CD1c-positive myeloid dendritic cell (primary cell): ENCODE data around the gene RIMS3.

ENCODE experiments used
- DNase-seq: peaks from one replicate; pipeline ENCODE4 v3.0.0-alpha.2; 2016; ENCODE audit errors: extremely low spot score

The RIMS3 gene

DNA sequence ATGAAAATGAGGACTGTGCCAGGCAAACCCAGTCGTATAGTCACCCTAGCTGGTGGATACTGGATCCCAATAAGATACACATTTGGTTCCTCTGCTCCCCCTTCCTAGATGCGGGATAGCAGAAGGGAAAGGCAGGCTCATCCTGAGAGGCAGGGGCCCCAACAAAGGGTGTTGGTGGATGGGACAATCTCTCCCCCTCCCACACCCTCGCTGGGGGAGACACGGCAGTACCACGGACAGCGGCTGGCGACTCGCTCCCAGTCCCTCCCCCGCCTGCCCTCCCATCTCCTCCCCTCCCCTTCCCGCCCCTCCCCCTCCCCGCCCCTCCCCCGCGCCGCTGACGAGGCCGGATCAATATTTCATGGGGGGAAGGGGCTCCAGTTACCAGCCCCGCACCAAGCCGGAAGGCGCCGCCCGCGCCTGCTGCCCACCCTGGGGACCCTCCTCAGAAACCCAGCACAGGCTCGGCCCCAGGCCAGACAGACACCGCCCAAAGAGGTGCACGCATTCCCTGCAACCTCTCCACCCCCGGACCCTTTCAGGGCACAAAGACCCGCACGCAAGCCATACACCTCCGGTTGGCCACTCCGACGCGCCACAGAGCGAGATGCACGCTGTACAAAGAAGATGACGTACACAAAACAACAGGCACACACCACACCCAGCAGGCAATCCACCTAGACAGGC is 11.5 kb downstream of the RIMS3 start:
- DNase-seq, result no peak

DNA sequence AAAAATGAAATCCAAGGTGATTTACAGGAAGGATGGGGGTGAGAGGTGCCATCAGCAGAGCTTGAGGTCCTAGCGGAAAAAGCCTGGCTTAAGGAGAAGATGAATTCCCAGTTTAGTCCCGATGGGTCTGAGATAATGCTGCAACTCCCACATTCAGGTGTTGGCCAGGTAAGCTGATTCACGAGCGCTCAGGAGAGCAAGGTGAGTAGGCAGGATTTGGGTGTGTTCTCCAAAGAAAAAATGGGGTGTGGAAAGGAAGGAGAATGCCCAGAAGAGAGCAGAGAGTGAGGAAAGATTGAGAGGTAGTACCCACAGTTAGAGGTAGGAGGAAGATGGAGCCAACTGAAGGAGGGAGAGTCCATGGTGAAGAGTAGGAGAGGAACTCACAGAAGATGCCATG is 12.5 kb downstream of the RIMS3 start:
- DNase-seq, result no peak

DNA sequence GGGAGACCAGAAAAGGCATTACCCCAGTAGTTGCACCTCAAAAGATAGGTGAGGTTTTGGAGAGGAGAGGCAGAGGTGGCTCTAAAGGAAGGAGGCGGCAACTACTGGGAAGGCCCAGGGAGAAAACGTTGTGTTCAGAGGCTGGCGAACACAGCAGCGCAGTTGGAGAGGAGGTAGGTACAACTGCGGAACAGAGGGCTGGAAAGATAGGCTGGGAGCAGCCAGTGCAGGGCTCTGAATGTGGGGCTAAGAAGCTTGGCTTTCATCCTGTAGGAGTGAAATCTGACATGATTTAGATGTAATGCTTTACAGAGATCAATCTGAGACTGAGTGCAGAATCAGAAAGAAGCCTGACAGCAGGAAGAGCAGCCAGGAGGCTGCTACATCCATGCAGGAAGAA is 13.0 kb downstream of the RIMS3 start:
- DNase-seq, result no peak

DNA sequence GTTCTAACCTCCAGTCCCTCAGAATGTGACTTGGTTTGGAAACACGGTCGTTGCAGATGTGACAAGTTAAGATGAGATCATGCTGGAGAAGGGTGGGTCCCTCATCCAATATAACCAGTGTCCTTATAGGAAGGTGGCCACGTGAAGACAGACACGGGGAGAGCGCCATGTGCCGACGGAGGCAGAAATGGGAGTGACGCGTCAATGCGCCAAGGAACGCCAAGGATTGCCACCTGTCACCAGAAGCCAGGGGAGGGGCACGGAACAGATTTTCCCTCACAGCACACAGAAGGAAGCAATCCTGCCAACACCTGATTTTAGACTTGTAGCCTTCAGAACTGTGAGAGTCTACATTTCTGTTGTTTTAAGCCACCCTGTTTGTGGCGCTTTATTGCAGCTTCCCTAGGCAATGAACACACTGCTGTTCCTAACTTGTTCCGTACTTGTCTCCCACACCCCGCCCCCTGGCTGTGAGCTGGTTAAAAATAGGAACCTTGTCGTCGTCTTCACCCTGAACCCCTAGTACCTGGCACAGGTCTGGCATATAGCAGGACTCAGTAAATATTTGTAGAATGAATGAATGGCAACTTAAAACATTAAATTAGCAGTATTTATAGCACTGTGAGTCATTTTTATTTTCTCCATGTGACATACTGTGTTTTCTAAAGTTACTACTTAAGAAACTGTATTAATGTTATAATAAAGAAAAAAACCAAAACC is 14.2 kb downstream of the RIMS3 start:
- DNase-seq, result no peak

DNA sequence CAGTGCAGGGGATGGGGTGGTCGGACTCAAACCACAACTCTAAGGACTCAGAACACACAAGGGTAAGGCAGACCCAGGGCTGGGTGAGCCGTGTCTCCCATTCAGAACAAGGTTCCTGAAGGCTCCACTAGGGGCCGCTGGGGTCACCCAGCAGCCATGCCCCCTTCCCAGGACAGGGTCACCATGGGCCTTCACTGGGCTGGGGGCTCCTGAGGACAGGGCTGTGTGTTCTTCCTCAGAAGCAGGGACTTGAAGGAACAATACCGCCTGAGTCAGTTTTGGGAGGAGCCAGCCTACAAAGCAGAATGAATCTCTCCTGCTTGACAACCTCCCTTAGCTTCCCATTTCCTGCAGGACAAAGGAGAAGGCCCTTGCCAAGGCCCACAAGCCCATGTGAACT is 15.4 kb downstream of the RIMS3 start:
- peak; percentile 37 for DNase-seq

DNA sequence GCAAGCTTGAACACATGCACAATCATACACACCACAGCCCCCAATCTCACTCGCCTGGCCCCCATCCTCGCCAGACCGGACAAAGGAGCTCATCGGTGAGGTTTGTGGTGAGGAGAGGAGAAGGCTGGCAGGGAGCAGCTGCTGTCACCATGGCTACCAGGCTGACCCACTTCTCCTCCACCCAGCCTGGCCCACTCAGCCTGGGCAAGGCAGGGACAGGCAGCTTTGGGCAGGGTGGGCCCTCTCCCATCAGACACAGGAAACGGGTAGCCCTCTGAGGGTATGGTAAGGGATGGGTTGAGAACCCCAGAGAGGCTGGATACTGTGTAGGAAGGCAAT is 15.9 kb downstream of the RIMS3 start:
- no peak for DNase-seq

DNA sequence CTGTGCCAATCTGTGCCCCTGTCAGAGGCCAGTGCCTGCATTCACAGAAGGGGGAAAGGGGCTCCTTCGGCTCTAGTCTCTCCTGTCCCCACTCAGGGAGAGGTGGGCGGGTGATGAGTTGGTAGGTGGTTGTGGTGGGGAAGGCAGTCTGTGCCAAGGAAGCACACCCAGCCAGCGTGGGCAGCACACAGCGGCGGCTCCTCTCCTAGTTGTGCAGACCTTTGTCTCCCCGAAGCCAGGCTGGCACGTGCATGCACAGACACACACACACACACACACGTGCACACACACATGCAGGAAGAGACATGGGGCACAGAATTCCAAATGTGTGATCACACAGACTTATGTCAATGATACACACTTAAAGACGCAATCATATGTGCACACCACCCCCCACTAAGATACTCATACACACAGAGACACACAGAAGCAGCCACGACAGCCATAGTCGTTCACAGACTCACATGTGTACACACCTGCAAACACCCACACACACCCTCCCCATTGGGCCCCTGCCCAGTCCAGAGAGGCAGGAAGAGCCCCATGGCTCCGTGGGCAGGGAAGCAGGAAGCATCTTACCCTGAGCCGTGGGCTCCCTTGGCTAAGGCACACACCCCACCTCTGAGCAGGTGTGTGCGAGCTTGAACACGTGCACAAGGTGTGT is 16.4 kb downstream of the RIMS3 start:
- no peak for DNase-seq

DNA sequence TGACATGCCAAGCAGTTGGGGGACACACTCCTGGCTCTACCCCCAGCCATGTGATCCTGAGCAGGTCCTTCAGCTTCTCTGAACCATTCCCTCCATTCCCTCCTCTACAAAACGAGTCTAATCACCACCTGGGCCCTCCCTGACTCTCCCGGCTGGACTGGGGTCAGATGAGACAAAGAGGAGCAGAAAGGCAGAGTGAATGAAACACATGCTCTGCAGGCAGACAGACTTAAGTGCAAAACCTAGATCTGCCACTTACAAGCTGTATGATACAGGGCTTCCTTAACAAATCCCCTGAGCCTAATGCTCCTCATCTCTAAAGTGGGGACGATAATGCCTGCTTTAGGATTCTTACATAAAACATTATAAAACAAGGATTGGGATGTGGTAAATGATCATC is 17.3 kb downstream of the RIMS3 start:
- no peak for DNase-seq

DNA sequence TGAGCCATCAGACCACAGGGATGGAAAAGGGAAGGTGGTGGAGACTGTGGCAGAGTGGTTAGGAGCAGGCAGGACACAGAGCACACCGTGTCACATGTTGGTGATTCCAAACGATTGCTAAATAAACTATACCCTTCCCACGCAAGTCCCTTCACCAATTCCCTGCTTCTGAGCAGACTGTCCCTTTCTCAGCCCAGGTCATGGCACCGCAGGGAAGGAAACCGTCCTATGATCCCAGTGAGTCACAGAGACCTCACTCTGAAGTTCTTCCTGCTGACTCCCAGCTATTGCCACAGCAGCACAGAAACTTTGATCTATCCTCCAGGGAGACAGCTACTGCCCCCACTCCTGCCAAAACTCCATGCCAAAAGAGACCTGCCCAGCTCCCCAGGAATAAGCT is 19.2 kb downstream of the RIMS3 start:
- DNase-seq, result peak; percentile 22

DNA sequence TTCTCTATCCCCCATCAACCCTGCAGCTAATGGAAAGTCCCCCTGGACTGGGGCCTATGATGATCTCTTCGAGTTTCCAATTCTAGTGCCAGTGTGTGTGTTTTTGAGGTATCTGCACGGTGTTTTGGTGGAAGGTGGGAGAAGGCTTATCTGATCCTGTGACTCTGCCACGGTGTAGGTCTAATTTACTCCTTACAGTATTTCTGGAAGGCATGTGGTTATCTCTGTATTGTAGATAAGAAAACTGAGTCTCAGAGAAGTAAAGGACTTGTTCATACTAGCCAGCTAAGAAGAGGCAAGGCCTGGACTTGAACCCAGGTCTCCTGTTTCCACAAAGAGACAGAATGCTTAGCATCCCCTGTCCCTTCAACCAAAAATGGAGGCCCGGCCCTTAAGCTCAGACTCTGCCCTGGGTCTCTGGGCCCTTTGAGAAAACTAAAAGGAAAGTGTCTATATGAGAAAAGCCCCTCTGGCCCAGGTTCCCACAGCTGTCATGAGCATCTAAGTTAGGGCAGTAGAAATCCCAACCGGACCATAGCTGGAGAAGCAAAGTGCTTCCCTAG is 20.3 kb downstream of the RIMS3 start:
- DNase-seq, result no peak

DNA sequence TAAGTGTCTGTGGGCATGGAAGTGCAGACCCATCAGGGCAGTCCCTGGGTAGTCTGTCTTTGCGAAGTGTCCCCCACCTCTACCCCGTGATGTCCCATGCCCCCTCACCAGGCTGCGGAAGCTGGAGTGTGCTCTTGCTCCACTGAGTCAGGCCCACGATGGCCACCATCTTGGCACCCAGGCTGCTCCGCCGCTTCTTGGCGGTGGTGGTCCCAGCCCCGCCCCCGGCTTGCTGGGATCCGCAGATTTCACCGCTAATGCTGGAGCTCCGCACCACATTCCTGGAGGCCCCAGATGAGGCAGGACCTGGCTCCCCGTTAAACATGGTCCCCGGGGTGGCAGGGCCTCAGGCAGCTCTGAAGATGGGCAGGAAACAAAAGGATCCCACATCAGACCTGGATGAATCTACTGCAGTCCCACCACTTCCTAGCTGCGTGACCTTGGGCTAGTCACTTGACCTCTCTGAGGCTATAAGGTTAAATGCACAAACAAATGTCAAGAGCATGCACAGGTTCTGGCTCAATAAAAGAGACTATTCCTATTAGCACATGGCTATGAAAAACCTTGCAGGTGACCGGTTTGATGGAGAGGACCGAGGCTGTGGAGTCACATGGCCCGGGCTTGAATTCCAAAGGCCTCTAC is 23.8 kb downstream of the RIMS3 start:
- DNase-seq, result no peak

DNA sequence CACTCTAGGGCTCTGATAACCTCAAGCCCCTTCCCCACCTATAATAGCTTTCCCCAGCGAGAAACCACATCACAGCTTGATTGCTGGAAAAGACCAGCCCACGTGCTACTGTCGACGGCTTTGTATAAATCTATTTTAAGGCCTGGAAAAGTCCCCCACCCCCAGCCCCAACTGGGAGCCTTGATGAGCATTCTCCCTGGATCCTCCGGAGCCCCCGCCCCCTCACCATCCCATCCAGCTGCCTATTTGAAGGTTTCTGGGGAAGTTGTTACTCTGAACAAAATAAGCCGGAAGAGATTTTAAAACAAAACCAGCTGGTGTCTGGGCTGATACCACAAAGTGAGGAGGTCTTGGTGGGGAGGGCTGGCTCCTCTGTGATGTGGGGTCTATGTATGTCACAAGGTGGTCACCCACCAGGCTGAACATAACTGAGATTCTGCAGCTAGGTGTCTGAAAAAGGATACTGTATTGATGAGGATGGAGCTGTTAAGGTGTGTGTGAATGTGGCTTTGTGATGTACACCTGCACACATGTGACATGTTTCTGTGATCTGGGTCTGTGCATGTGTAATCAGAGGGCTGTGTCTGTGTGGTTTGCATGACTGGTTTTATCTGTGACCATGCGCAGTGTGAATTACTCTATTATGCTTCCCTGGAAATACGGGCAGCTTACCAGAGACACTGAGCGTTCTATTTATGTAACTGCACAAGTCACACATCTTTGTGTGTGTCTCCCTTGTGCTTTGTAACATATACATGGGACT is 25.0 kb downstream of the RIMS3 start:
- DNase-seq, result no peak

DNA sequence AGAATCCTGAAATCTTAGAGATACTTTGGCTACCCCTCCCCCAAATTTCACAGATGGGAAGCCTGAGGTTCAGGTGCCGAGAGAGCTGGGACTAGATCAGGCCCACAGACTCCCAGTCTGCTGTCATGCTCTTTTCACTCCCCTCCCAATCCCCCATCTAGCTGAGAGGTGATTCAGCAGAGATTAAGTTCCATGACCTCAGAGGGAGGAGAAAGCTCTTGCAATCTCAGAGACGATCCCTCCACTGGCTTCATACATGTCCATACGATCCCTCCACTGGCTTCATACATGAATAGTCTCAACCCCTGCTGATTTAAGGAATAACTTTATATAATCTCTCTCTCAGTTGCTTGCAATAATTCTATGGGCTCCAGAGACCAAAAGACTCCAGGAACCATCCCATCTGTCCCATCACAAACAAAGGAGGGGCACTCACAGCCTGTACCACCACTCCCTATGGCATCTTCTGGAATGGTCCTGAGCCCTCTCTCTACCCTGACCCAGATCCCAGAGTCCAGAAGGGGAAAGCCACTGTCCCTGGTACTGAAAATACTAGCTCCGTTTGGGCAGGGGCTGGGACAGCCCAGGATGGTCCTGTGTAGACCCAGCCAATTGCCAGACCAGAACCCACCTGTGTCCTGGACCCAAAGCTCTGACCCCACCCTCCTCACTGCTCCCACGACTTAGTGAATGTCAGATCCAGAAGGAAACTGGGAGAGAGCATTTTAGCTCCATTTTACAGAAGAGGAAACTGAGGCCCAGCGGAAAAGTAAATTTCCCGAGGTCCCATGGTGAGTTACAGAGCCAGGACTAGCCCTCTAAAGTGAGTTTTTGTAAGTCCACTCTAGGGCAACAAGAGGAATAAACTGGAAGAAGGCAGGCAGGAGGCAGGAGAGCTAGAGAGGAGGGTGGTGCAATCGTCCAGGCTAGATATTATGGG is 27.1 kb downstream of the RIMS3 start:
- no peak for DNase-seq

DNA sequence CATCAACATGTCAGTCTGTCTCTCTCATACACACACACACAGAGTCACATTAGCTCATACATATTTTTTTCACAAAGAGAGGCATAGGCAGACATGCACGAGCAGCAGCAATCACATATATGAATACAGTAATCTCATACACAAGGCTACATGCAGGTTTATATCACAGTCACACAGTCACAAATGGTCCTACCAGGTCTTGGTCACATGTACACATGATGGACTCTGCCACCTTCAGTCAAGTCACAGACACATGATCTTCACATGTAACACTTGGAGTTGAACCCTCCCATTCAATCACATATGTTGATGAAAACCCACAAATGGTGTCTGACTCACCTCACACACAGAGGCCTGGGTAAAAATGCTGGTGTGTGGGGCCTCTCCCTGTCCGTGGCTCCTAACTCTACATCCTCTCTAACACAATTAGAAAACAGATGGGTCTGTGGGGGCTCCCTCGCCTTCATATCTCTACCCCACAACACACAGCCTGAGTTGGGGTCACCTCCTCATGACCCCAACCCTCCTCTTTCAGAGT is 27.9 kb downstream of the RIMS3 start:
- no peak for DNase-seq

DNA sequence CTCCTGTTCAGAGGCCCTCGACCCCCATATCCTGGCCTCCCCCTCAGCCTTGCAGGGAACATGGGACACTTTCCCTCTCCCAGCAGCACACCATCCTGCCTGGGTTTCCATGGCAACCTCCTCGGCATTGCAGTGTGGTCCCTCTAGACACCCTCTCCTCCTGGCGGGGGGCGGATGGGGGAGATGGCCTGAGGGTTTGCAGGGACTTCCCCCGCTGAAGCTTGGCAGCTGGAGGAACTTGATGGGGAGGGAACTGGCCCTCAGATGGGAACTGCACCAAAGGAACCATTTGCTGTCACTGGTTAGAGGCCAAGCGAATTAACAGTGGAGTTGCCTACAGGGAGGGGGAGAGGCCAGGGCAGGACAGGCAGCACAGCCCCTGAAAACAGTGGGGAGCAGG is 28.7 kb downstream of the RIMS3 start:
- DNase-seq, result no peak

DNA sequence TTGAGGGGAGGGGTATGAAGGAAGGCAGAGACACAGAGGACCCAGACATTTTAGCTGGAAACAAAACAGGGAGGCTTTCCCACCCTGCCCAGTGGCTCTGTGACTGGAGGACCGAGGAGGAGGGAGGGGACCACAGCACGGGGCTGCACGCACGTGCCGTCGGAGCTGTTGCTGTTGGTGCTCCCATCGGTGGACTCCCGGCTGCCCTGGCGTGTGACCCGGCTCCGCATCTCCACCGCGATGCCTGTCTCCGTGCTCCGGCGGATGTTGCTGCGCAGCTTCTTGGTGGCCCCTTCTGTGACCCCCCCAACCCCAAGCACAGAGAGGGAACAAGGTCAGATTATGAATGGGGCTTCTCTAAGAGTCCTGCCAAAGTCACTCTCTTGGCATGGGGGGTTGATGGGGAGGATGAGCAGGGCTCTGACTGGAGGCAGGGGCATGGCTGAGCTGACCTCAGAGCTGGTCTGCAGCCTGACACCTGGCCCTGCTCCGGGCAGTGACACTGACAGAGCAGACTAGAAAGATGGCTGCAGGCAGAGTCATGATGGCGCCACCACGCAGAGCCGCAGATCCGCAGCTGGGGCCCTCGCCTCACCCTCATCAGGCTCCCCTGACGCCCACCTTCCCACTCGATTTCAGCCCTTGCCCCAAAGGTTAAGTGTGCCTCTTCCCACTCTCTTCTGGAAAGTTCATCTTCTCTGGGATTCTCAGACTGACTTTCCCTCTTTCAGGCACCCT is 29.6 kb downstream of the RIMS3 start:
- DNase-seq, result no peak

DNA sequence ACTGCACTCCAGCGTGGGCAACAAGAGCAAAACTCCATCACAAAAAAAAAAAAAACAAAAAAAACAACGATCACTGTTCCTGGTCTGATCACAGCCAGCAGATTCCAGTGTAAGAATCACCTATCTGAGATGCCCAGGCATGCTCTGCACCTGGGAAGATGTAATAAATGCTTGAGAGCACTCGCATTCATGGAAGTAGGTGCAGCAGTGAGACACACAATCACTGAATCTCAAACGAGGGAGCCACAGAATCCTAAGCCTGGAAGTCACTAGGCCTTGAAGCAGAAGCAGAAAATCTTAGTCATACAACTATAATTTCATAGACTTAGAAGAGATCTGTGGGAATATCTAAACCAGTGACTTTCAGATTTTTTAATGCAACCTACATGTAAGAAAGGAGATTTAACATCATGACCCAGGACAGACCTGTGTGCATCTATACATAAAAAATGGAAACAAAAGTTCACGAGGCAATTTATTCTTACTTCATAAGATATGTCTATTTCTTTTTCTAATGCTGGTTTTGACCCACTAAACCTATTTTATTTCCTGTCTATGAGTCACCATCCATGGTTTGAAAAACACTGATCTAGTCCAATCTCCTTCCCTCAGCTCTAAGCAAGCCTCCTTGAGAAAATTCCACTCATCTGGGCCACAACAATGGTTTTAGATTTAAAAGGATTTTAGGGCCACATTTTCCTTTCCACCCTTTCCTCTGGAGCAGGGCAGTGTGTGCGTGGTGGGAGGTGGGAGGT is 30.4 kb downstream of the RIMS3 start:
- DNase-seq, result no peak

DNA sequence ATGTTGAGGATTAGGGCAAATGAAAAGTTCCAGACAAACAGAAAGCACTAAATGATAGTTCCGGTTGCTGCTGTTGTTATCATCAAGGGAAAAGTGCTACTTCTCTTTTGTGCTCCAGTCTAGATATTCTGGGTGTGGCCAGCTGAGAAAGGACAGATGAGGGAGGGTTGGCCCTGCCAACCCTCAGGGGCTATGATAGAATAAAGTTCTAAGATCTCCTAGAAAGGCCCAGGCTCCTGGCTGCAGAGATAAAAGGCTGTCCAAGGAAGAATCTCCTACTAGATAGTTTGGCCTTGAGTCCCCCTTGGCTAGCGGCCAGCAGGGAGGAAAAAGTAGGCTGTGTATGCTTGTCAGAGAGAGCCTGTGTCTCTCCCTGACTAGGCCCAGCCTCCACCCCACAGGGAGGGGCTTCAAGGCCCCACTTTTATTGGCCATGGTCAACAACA is 31.5 kb downstream of the RIMS3 start:
- DNase-seq, result peak; percentile 24

DNA sequence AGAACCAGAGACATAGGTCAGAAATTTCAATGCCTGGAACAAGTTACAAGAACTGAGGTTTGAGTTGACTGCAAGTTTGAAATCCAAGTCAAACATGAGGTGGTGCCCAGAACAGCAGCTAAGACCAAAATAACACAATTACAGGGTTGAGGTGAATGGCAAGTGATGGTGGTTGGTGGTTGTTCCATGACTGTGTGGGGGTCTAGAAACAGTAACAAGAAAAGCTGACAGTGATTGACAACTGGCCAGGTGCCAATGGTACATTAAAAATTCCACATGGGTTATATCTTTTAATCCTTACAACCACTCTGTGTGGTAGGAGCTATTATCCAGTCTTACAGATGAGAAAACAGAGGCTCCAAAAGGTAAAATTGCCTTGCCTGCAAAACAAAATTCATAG is 32.0 kb downstream of the RIMS3 start:
- no peak for DNase-seq
